Activated CD4-positive, alpha-beta T cell treated with anti-CD3 and anti-CD28 coated beads for 36 hours (primary cell): ENCODE measurements around the gene LRPAP1. TPM values are rescaled to one million over a fixed set of nuclear protein-coding genes. Genes with fewer than 3 reads are reported as not detected.

ENCODE experiments used
- ATAC-seq: fragments of 200-7000 bp; cut with Tn5 transposase; one replicate; pipeline ENCODE4 v1.10.0; 2021; ENCODE audit warnings: mild to moderate bottlenecking, moderate library complexity
- CTCF ChIA-PET: fragments of 350-600 bp; sonication (Branson Sonifier 250); formaldehyde crosslinking; loops from one replicate; lab custom pipeline; 2021; ENCODE audit warnings: antibody characterized with exemption; lab: Charles Lee
- POLR2A ChIA-PET: fragments of 350-600 bp; sonication (Branson Sonifier 250); formaldehyde crosslinking; loops from one replicate; lab custom pipeline; 2021; ENCODE audit warnings: antibody characterized with exemption, inconsistent platforms; lab: Charles Lee
- DNase-seq: peaks from one replicate; pipeline ENCODE4 v3.0.0-alpha.2; 2020
- H3K27ac Mint-ChIP-seq: one replicate; pipeline ENCODE4 v1.8.0; 2021; ENCODE audit warnings: mixed read lengths
- H3K27me3 Mint-ChIP-seq: one replicate; pipeline ENCODE4 v1.8.0; 2021; ENCODE audit warnings: mixed read lengths
- H3K36me3 Mint-ChIP-seq: one replicate; pipeline ENCODE4 v1.8.0; 2021; ENCODE audit warnings: low read depth, mixed read lengths
- H3K4me1 Mint-ChIP-seq: one replicate; pipeline ENCODE4 v1.8.0; 2021; ENCODE audit warnings: mixed read lengths
- H3K4me3 Mint-ChIP-seq: one replicate; pipeline ENCODE4 v1.8.0; 2021; ENCODE audit warnings: mild to moderate bottlenecking, moderate library complexity, mixed read lengths
- H3K9me3 Mint-ChIP-seq: one replicate; pipeline ENCODE4 v1.8.0; 2021; ENCODE audit warnings: low read depth, mixed read lengths
- intact Hi-C, 2 experiments: fragments of 100-400 bp; cut with DNase I in 1 of 2; cut with micrococcal nuclease in 1 of 2; formaldehyde crosslinking; loops; one replicate each; pipeline versions ENCODE4 v1.14.2 to v1.15.1; 2022 to 2024; cut with DNase I, micrococcal nuclease
- total RNA-seq, 2 experiments: library from RNA; stranded (reverse); gene quantifications; one replicate each; pipeline ENCODE4 v1.2.3, GENCODE V29; 2021

Gene LRPAP1
- total RNA-seq, 2 experiments from 2014 or later: 50.8 to 53.4 TPM

DNA sequence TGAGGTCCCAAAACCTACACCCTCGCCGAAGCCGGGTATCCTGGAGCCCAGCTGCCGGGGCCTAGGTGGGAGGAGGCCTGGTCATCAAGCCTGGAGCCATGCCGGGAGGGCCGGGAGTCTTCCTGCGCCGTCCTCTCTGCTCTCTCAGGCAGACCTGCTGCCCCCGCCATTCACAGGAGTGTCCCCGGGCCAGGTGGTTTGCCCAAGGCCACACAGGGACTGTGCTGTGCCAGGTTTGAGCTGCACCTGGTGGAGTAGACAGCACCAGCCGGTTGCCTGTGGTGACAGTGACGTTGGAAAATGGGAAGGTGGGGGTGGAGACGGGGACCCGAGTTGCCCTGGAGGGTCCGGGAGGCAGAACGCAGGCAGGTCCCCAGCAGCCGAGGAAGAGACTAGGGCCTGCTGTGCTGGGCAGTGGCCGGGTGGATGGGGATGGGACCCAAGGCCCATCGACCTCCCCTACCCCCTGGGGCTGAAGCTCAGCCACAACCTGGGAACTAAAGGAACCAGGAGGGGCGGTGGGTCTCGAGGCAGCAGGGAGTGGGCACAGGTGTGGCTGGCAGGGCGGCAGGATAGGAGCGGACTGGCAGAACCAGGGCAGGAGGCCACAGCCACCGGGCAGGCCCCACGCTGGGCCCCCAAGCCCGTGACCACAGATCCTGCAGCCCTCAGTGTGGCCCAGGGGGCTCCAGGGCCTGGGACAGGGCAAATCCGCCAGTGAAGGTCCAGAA, 59.6 kb downstream of the LRPAP1 start:
- intact Hi-C loops: no loop called here

DNA sequence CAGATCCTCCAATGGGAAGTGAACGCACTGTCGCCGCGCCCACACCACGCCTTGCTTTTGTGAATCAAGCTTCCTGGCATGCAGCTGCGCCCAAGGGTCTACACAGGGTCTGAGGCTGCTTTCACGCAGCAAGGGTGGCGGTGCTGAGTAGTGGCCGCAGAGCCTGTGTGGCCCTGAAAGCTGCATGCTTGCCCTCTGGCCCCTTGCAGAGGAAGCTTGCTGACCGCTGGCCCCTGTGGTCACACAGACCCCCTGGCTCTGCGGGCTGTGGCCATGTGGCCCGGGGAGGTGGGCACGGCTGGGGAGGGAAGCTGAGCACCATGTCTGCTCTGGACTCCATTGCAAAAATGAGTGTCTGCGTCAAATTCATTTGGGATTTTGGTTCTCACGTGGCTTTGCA, 60.3 kb downstream of the LRPAP1 start:
- no peak for DNase-seq
- no peak overlapping the region for H3K27ac Mint-ChIP-seq
- ChIA-PET CTCF (no interaction called here), POLR2A (no interaction called here)
- intact Hi-C loops: no loop called here
- H3K36me3 Mint-ChIP-seq: no peaks in the 10 kb centered on the region
- ATAC-seq: no peak
- no peak overlapping the region for H3K4me3 Mint-ChIP-seq
- no peaks in the 10 kb centered on the region for H3K27me3 Mint-ChIP-seq
- no peaks in the 10 kb centered on the region for H3K9me3 Mint-ChIP-seq
- H3K4me1 Mint-ChIP-seq: no peaks in the 10 kb centered on the region

More for the DNA sequence above, 59.6 kb downstream of the LRPAP1 start:
- ChIA-PET CTCF (no interaction called here), POLR2A (no interaction called here)
- Mint-ChIP-seq H3K27ac (no peak overlapping the region), H3K4me1 (no peaks in the 10 kb centered on the region), H3K9me3 (no peaks in the 10 kb centered on the region), H3K4me3 (no peak overlapping the region), H3K27me3 (no peaks in the 10 kb centered on the region), H3K36me3 (no peaks in the 10 kb centered on the region)
- no peak for DNase-seq
- no peak for ATAC-seq

DNA sequence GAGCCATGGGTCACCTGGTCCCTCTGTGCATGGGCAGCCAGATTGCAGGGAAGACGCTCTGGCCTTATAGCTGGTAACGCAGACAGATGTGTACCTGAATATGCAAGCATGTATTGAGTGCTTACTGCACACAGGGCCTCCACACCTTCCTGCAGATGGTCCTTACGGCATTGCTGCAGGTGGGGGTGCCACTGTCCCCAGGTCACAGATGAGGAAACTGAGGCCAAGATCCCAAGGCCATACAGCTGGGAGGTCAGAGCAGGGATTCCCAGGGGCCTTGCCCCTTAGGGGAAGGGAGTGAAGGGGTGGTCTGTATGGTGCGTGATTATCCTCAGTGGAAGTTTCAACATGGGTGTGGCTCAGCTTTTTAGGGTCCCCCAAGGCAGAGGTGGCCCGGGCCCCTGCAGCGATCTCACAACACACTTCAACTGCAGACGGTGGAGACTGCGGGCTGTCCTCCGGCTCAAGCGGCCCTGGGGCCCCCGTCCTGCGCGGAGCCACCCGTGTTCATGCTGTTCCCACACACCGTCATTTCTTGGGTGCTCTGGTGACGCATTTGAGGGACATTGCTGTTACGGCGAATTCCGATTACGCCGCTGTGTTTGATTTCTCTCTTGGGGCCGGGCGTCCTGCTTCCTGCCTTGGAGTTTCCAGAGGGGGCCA, 61.0 kb downstream of the LRPAP1 start:
- ChIA-PET CTCF (interaction anchor here (0.9 kb wide), 1 partner anchor 9 kb away, joined by 3 read pairs; no protein-coding TSS in a partner anchor), POLR2A (no interaction called here)
- no peaks in the 10 kb centered on the region for H3K27me3 Mint-ChIP-seq
- no peaks in the 10 kb centered on the region for H3K9me3 Mint-ChIP-seq
- H3K36me3 Mint-ChIP-seq: no peaks in the 10 kb centered on the region
- H3K4me3 Mint-ChIP-seq: no peak overlapping the region
- no peaks in the 10 kb centered on the region for H3K4me1 Mint-ChIP-seq
- no peak for ATAC-seq
- no peak overlapping the region for H3K27ac Mint-ChIP-seq
- intact Hi-C loops: no loop called here
- no peak for DNase-seq

DNA sequence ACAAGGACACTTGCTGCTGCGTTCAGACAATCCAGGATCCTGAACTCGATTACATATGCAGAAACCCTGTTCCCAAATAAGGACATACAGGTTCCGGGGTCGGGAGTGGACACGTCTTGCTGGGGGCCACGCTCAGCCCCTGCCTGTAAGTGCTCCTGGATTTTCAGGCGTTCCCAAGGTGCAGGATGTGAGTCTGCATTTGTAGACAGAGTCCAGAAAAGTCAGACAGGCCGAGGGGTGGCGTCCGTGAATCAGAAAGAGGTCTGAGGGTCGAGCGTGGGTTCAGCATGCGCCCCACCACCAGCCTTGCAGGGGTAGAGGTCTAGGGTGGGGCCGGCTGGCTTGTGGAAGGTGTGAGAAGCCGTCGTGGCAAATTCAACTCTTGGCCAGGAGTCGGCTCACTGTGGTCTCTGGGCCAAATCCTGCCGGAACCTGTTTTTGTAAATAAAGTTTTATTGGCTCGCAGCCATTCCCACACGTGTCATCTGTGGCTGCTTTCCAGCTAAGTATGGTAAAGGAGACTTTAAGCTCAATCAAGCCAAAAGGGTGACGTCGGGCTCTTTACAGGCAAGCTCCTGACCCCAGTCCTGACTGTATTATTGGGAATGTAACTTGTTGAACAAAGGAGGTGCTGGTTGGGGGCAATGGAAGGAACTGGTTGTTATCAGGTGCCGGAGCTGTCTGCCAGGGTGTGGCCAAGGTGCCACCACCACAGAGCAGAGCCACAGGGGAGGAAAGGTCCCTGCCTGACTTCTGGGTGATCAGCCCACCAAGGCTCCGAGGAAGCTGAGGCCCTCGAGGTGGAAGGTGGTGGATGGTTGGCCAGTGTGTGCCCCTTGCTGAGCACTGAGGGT, 61.8 kb downstream of the LRPAP1 start:
- ATAC-seq: no peak
- Mint-ChIP-seq H3K4me1 (no peaks in the 10 kb centered on the region), H3K4me3 (no peak overlapping the region), H3K27me3 (peaks cover under 1% of the 10 kb centered on the region), H3K36me3 (no peaks in the 10 kb centered on the region), H3K9me3 (no peaks in the 10 kb centered on the region), H3K27ac (no peak overlapping the region)
- ChIA-PET POLR2A (no interaction called here), CTCF (interaction anchor here (0.6 to 0.9 kb wide), 2 partner anchors 10 to 106 kb away, joined by 3 read pairs; no protein-coding TSS in a partner anchor)
- DNase-seq: no peak
- intact Hi-C loops: no loop called here

DNA sequence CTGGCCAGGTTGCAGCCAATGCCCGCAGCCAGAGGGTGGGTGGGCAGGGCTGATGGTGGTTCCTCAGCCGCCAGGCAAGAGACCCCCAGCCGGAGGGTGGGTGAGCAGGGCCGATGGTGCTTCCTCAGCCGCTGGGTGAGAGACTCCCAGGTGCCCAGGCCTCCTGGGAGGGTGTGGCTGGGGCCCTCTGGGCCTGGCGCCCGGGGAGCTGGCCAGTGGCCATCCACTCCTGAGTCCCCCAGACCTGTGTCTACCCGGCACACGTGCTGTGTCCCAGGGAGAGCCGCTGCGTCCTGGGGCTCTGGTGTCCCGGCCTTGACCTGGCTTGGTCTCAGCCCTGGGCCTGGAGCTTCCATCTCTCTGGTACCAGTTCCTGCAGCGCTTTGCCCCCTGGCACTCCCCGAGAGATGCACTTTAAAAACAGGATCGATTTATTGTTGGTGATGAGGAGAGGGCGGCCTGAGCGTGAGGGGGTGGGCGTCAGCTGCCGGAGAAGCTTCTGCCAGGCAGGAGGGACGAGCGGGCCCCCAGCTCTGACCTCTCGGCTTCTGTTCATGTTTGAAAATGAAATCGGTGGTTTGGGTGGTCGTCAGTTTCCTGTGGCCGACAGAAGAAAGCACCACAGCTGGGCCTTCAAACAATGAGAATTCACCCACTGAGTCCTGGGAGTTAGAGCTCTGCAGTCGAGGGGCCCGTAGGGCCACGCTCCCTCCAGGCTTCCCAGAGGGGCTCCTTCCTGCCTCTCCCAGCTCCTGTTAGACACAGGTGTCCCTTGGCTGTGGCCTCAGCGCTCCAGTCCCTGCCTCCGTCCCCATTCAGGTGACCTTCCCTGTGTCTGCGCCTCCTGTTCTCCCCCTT, 62.6 kb downstream of the LRPAP1 start:
- H3K9me3 Mint-ChIP-seq: no peaks in the 10 kb centered on the region
- no peak overlapping the region for H3K27ac Mint-ChIP-seq
- ATAC-seq: no peak
- H3K4me1 Mint-ChIP-seq: no peaks in the 10 kb centered on the region
- no peaks in the 10 kb centered on the region for H3K36me3 Mint-ChIP-seq
- no peak overlapping the region for H3K4me3 Mint-ChIP-seq
- ChIA-PET CTCF (no interaction called here), POLR2A (no interaction called here)
- DNase-seq: no peak
- intact Hi-C loops: no loop called here
- peaks cover 3% of the 10 kb centered on the region for H3K27me3 Mint-ChIP-seq

DNA sequence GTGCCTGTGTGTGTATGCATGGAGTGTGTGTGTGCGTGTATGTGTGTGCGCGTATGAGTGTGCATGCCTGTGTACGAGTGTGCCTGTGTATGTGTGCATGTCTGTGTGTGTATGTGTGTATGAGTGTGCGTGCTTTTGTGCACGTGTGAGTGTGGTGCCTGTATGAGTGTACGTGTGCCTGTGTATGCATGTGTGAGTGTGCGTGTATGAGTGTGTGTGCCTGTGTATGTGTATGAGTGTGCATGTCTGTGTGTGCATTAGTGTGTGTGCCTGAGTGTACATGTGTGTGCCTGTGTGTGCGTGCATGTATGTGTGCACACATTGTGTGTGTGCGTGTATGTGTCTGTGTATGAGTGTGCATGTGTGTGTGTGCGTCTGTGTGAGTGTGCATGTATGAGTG, 63.4 kb downstream of the LRPAP1 start:
- H3K27ac Mint-ChIP-seq: no peak overlapping the region
- ChIA-PET CTCF (no interaction called here), POLR2A (no interaction called here)
- no peaks in the 10 kb centered on the region for H3K4me1 Mint-ChIP-seq
- H3K36me3 Mint-ChIP-seq: no peaks in the 10 kb centered on the region
- DNase-seq: no peak
- H3K4me3 Mint-ChIP-seq: no peak overlapping the region
- intact Hi-C loops: no loop called here
- no peaks in the 10 kb centered on the region for H3K9me3 Mint-ChIP-seq
- peaks cover 5% of the 10 kb centered on the region for H3K27me3 Mint-ChIP-seq
- ATAC-seq: no peak

DNA sequence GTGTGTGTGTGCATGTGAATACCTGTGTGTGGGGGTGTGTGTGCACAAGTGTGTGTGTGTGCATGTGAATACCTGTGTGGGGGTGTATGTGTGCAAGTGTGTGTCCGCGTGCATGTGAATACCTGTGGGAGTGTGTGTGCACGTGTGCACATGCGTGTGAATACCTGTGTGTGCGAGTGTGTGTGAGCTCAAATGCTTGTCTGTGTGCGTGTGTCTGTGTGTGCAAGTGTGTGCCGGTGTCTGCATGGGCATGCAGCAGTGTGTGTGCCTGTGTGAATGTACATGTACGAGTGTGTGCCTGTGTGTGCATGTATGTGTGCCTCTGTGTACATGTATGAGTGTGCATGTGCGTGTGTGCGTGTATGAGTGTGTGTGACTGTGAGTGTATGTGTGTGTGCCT, 64.1 kb downstream of the LRPAP1 start:
- POLR2A ChIA-PET: no interaction called here

DNA sequence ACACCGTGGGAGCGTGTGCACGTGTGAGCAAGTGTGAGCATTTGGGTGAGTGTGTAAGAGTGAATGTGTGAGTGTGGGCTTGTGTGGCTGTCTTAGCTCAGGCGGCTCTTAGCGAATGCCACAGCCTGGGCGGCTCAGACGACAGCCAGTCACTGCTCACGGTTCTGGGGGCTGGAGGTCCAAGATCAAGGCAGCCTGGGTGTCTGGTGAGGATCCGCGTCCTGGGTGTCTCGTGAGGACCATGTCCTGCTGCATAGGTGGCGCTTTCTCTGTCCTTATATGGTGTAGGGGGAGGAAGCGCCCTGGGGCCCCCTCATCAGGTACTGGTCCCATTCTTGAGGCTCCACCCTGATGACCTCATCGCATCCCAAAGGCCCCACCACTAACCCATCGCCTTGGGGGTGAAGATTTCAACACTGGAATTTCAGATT, 64.6 kb downstream of the LRPAP1 start:
- Mint-ChIP-seq H3K4me3 (no peak overlapping the region), H3K27me3 (peaks cover 5% of the 10 kb centered on the region), H3K27ac (no peak overlapping the region), H3K36me3 (no peaks in the 10 kb centered on the region), H3K9me3 (no peaks in the 10 kb centered on the region), H3K4me1 (no peaks in the 10 kb centered on the region)
- intact Hi-C loops: no loop called here
- DNase-seq (no peak), ATAC-seq (no peak)
- ChIA-PET CTCF (no interaction called here), POLR2A (no interaction called here)

More for the DNA sequence above, 64.1 kb downstream of the LRPAP1 start:
- no peak for DNase-seq
- no peak overlapping the region for H3K27ac Mint-ChIP-seq
- no peaks in the 10 kb centered on the region for H3K36me3 Mint-ChIP-seq
- intact Hi-C loops: no loop called here
- H3K9me3 Mint-ChIP-seq: no peaks in the 10 kb centered on the region
- CTCF ChIA-PET: no interaction called here
- ATAC-seq: no peak
- no peaks in the 10 kb centered on the region for H3K4me1 Mint-ChIP-seq
- H3K4me3 Mint-ChIP-seq: no peak overlapping the region
- peaks cover 5% of the 10 kb centered on the region for H3K27me3 Mint-ChIP-seq

DNA sequence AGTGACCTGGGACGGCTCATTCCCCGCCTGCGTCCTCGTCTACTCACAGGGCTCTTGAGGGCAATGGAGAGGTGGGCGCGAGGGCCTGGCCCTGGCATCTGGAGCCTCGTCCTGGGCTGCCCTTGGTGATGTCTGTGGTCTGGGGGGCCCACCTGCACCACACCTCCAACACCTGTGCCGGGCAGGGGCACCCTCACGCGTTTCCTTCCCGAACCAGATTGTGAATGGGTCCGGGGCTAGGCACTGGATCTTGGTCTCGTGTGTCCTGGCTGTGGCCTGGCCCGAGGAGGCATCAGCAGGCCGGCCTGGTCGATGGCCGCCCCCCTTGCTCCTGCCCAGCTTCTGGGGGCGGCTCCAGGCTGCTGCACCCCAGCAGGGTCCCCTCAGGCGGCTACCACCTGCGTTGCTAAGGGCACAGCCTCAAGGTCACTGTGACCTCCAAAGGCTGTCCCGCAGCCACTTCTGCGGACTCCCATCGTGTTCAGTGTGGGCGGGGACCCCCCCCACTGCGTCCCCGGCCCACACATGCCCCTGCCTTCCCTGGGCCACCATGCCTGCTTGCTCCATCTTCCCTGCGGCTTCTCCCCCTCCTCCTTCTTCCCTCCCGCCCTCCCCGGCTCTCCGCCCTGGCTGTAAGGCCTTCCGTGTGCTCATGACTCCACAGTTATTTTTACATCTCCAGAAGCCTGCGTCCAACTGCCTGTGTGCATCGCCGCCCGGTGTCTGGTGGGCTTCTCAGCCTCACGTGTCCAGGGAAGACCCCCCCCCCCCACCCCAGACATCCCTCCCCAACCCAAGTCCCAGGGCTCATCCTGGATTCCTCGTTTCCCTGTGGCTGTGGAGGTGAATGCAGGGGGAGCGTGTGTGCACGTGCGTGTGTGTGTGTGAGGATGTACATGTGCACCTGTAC, 65.3 kb downstream of the LRPAP1 start:
- CTCF ChIA-PET: interaction anchor here (0.9 kb wide), 1 partner anchor 13 kb away, joined by 3 read pairs; no protein-coding TSS in a partner anchor
- no peak overlapping the region for H3K27ac Mint-ChIP-seq
- no peaks in the 10 kb centered on the region for H3K36me3 Mint-ChIP-seq
- no peak for DNase-seq
- H3K4me1 Mint-ChIP-seq: no peaks in the 10 kb centered on the region
- H3K4me3 Mint-ChIP-seq: no peak overlapping the region
- H3K9me3 Mint-ChIP-seq: no peaks in the 10 kb centered on the region
- peaks cover 7% of the 10 kb centered on the region for H3K27me3 Mint-ChIP-seq
- POLR2A ChIA-PET: no interaction called here
- ATAC-seq: no peak
- intact Hi-C loops: no loop called here
